Measurements from ENCODE around the gene EFCAB6. TPM values are rescaled to one million over a fixed set of nuclear protein-coding genes. Genes with fewer than 3 reads are reported as not detected.

EFCAB6 gene
- total RNA-seq, 1 experiment from 2014 or later, result 3.1 TPM

DNA sequence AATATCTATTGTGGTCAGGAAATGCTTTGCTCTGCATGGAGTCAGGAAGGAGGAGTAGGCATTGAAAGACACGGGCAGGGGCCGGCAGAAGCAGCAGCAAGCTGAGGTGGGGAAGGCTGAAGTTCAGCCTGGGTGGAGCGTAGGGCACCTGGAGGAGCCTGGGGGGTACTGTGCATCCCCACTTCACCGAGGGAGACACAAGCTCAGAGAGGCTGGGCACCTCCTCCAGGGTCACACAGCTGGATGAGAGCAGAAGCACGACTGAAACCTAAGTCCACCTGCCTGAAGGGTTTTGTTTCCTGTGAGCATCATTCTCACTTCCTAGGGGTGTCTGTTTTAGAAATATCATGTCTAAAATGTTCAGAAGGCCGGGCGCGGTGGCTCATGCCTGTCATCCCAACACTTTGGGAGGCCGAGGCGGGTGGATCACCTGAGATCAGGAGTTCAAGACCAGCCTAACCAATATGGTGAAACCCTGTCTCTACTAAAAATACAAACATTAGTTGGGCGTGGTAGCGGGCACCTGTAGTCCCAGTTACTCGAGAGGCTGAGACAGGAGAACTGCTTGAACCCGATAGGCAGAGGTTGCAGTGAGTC is 262.0 kb downstream of the EFCAB6 start:
- no peak for DNase-seq (ENCODE audit: low read depth)

DNA sequence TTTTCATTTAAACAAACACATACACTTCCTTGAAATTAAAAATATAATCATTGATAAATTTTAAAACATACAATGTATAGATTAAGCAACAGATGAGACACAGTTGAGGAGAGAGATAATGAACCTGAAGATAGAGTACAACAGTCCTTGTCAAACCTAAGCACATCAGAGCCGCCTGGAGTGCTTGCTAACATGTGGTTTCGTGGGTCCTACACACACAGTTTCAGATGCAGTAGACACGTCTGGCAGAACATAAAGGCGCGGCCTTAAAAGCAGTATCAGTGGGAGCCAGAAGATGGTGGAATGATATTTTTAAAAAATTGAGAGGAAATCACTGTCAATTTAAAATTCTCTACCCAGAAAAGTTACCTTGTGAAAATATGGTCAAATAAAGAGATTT is 265.9 kb downstream of the EFCAB6 start:
- DNase-seq (ENCODE audit: low read depth), result no peak

DNA sequence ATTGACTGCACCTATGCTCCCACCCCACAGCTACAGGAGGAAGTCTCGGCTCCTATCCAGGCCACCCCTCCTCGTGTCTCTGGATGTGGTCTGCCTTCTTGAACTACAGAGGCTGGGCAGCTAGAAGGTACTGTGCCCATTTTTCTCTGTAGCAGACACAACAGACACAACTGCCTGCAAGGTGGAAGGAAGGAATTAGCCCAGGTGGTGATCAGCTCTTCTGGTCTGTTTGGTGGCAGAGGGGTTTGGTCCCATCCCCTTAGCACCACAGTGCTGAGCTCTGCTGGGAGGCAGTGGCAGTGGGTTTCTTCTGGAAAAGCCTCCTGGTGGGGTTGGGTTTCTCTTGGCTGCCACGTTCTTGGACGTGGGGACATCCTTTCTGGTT is 267.8 kb downstream of the EFCAB6 start:
- no peak for DNase-seq (ENCODE audit: low read depth)

DNA sequence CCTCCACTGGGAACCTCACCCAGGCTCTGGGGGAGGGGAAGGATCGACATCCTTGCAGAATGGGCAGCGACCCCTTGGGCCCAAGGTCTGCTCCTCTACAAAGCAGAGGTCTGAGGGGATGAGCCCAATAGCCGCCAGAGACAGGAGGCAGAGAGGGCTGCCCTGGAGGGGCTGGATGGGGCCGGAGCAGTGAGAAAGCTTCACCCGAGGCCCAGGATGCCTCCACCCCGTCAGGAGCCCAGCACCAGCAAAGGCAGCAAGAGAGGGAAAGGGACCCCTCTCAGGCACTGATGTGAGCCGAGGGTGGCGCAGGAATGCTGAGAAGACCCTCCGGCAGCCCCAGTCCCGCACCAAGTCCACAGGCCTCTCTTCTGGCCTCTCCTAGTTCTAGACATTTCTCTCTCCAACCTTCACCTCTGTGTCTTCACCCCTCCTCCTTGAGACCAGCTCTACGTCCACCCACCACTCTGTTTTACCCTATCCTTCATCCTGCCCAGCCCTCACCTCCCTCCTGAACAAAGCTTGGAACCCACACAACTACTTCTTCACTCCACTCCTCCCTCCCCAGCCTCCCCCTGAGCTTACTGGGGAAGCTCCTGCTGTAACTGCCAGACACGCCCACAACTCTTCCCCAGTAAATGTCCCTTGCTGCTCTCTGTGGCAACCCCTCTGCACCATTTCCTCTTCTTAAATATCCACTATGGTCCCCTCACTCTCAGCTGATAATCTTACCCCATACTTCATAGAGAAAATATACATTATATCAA is 268.4 kb downstream of the EFCAB6 start:
- DNase-seq (ENCODE audit: low read depth), result no peak

DNA sequence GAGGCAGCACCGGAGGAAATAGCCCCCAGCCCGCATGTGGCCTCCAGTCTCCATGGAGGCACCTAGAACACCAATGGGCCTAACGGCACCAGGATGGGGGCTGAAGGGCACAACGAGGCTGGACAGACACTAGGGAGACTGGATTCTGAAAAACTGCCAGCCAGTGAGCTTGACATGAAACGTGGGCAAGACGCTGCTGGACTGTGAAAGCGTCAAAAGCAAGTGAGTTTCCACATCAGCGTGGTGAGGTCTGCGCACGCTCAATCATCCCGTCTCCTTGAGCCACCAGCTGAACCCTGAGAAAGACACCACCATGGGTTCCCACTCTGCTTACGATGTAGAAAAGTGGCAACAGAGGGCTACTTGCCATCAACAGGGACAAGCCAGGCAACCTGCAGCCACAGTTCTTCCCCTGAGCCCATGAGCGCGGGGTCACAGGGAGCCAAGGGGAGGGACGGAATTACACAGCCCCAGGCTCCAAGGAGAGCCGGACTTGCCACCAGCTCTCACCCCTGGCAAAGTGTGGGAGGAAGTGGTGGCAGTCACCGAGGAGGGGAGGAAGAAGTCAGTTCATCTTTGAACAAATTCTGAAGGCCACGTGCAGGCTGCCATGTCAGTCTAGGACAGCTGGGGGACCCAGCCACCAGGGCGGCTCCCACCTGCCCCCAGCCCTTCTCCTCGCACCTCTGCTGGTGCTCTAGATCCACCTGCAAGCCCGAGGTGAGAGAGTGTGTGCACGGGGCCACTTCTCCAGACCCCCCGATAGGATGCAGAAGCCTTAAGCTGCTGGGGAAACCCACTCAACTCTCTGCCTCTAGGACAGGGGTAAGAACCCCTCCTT is 269.2 kb downstream of the EFCAB6 start:
- DNase-seq (ENCODE audit: low read depth), result no peak

DNA sequence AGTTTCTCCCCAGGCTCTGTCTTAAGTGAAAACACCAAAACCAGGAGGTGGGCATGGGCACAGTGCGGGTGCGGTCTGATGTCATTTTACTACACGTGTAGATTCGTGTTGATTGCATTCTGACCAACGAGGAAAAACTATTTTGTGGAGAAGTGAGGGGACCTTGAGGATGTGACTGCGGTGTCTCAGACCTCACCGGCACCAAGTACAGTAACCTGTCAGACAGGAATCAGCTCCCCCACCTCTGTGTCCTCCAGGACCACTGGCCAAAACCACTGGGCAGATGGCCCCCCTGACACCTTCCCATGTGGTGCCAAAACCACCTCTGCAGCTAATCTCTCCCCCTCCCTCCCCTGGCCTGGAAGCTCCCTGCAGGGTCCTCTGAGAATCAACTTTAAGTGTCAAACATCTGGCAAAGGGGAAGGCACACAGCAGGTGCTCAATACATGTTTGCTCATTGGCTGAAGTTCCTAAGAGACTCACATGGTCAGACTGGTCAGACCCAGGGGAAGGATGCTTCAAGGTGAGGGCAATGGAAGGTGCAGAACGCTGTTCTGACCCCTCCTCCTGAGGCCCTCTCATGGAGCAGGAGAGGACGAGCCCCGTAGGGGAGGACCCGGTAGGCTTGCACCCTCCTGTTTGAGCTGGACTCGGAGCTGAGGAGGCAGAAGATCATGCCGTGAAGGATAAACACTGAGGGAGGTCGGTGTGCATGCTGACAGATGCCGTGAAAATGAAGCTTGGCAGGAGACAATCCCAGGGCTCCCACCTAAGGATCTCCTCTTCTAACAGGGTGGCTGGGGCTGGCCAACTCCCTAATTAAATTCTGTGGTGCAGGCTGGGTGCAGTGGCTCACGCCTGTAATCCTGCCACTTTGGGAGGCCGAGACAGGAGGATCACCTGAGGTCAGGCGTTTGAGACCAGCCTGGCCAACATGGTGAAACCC is 270.4 kb downstream of the EFCAB6 start:
- no peak for DNase-seq (ENCODE audit: low read depth)

DNA sequence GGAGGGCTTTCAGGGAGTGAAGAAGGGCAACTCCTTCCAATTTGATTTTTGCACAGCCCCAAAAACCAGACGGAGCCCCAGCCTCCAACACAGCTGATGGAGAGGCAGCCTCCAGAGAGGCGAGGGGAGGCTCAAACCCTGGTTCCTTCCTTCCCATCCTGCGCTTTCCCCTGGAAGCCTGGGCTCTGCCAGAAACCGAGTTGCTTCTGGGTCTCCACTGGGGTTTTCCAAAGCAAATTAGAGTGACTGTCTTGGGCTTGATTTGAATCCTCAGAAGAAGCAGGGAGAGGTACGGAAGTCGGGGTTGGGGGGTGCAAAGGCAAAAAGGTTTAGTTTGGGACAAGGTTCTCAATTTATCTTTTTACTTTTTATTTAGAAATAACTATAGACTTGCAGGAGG is 271.1 kb downstream of the EFCAB6 start:
- no peak for DNase-seq (ENCODE audit: low read depth)

DNA sequence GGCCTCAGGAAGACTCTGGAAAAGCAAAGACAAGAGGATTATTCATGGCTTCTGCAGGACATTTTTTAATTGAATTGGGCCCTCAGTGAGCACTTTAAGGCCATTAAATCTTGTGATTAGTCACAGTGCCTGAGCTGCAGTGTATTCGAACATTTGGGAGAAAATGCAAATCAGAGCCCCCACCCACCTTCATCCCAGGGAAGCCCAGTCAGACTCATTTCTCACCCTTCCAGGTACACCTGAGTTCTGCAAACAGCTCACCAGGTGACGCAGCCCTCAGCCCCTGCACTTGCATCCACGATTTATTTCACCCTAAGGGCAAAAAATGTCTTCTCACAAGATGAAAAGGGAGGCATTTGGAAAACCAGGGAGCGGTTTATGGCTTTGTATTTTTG is 271.6 kb downstream of the EFCAB6 start:
- no peak for DNase-seq (ENCODE audit: low read depth)

DNA sequence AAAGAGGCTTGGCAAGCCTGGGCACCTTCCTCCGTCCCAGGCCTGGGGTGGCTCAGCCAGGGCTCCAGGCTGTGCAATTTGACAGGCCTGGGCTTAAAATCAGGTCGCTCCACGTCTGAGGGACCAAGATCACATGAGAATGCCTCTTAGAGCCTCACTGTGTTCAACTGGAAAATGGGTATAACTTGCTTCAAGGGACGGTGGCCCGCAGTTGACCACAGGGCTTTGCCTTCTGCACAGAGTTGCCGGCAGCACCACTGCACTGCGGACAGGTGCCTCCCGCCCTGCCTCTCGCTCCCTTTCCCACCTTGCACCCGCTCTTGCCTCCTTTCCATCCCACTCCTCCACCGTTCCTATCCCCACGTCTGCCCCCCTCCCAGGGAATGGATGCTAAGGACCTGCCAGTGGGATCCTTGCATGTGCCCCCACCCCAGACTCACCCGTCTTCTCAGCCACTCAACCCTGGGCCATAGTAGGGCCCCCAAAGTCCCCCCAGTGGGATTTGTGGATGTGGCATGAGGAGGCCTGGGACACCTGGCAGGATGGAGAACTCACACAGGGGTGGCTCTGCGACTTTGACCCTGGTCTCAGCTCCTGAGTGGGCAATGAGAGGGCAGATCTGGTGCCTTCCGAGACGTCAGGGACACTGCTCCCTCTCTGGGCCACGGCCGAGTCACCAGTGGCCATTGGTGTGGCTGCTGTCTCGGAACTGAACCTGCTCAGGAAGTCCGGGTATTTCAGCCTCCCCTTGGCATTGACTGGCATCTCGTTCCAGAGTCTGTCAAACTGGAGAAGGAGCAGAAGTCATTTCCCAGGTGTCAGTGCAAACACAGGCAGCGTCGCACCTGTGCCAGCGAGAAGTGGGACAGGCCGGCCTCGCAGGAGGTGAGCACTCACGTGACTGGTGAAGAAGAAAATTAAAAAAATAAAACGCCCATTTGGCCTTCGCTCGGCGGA is 272.3 kb downstream of the EFCAB6 start:
- no peak for DNase-seq (ENCODE audit: low read depth)

DNA sequence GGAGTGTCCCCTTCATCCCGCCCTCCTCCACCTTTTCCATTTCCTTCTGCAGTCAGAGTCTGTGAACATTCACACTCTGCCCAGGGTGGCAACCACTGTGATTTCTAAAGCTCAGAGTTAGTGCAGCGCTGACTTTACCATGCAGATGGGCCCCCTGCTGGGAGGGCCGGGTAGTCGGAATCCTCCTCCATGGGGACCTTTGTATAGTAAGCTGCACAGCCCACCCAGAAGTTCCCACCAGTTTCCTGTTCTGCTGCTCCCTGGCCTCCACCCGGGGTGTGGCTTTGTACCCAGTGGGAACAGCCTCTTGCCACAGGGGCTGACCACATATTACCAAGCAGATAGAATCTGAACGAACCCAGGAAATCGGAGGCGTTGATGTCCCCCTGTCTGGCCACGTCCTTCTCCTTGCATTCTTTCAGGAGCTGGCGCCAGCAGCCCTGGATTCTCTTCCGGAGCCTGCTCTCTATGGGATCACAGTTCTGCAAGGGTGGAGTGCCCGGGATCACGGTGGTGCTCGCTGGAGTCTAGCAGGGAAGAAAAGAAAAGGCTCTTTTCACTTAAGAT is 275.0 kb downstream of the EFCAB6 start:
- DNase-seq (ENCODE audit: low read depth), result no peak

DNA sequence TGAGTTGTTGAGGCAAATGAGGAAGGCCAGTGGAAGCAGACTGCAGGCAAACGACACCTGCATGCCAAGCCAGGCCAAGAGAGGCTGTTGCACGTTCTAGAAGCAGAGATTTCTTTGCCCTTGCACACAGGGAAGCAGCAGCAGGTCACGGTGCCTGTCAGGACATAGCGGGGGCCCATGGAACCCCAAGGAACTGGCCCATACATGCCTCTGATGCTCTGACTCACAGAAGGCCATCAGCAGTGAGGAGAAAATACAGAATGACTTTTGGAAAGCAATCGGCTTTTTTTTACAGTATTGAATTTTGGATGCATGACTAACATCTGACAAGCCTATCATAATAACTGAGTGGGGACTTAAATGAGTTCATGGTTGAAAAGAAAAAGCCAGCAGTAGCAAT is 276.4 kb downstream of the EFCAB6 start:
- no peak for DNase-seq (ENCODE audit: low read depth)

DNA sequence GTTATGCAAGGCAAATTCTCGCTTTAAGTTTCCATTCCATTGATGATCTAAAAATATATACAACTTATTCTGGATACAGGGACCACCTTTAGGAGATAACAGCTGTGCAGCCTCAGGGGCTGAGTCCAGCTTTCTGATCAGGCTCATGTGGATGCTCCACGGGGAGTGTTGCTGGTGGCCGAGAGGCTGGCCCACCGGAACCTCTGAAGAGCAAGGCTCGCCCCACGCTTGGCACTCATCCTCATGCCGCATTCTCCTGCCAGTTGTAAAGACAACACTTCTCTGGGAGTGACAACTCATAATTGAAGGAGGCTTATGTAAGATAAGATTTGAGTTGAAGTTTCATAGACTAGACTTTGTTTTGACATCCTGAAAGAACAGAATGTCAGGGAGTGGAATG is 276.8 kb downstream of the EFCAB6 start:
- DNase-seq (ENCODE audit: low read depth), result no peak

DNA sequence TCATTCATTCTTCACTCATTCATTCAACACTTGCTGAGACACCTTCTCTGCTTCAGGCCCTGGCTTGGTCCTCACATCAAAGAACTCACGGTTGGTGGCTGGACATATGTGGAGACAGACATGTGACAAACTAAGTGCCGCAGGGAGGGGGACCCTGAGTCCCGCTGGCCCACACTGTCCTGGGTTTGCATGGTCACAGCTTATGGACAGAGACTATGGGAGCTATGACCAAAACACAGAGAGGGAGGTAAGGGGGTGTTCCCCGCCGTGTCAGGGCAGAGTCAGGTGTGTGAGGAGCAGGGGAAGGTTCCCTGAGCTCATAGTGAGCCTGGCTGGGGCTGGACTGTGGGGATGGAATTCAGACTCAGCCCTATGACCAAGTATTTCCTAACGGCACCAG is 277.2 kb downstream of the EFCAB6 start:
- DNase-seq (ENCODE audit: low read depth), result no peak

DNA sequence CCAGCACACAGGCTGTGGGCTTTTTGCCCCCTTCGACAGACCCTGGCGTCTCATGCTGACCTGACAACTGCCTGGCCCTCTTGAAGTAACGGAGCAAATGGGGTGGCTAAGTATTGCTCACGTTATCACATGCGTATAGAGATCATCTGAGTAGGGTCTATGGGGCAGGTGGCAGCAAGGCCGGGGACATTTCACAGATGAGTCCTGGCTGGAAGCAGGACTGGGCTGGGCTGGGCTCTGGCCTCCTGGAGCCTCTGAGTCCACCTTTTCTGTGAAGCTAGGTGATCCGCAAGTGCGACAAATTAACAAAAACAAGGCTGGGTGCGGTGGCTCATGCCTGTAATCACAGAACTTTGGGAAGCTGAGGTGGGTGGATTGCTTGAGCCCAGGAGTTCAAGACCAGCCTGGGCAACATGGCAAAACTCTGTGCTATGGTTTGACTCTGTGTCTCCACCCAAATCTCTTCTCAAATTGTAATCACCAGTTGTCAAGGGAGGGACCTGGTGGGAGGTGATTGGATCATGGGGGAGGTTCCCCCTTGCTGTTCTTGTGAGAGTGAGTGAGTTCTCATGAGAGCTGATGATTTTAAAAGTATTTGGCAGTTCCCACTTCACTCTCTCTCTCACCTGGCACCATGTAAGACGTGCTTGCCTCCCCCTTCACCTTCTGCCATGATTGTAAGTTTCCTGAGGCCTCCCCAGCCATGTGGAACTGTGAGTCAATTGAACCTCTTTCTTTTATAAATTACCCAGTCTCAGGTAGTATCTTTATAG is 278.3 kb downstream of the EFCAB6 start:
- DNase-seq (ENCODE audit: low read depth), result no peak

DNA sequence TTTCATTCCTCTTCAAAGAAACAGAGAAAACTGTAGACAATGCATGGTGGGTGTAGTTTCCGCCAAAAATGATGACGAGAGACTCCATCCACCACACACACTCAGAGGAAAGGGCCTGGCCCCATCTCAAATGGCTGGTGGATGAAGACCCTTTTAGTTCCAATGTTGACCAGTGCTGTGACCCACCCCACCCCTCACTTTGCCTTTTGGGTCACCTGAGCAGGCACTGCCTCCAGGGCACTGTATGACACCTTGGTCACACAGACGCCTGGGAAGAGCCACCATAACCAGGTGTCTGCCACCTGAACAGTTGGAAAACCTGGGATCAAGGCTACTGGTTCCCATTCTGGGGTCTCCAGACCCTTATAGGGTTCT is 279.0 kb downstream of the EFCAB6 start:
- no peak for DNase-seq (ENCODE audit: low read depth)

DNA sequence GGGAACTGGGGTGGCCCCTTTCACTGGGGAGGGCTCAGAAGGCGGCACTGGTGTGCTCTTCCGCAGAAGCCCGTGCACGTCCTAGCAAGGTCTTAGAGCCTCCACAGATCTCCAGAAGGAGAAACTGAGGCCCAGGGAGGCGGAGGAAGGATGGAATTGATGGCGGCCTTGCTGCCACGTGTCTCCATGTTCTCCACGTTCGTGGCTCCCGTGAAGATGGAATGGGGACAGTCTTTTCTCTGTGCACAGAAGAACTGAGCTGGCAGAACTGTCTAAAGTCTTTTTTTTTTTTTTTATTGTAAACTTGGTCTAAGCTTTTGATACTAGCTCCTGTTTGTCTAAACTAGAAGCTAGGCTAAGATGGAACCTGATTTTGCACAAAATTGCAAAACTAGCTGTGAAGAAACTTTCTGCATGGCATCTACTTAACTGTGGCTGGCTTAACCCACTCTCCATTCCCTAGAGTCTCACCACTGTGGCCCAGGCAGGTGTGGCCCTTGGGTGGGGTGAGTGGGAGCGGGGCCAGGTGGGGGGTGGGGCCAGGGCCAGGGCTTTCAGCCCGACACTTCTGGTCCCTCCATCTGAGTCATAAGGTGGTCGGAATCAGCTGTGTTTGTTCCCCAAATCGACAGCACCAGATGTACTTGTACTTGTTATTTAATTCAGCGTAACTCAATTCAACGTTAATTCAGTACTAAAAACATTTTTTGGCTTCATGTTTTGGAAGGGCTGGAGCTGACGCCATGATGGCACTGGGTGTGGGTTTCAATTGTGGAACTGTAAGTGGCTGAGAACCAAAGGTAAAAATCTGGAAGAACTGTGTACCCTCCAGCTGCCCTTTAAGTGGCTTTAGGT is 279.6 kb downstream of the EFCAB6 start:
- no peak for DNase-seq (ENCODE audit: low read depth)

DNA sequence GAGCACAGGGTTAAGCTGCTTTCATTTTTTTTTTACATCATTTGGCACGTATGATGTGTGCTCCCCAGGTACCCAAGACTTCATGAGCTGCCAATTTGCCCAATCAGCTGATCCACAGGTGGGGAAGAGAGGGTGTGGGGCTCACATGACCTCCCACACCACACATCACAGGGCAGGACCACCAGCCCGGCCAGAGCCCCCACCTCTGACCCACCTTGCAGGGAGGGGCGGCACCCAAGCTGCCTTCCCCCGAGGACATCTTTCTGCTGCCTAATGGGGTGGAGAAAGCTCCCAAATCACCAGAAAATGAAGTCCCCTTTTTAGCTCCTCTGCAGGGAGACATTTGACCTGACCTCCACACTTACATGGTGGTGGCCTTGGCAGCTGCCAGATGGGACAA is 280.5 kb downstream of the EFCAB6 start:
- DNase-seq (ENCODE audit: low read depth), result no peak

DNA sequence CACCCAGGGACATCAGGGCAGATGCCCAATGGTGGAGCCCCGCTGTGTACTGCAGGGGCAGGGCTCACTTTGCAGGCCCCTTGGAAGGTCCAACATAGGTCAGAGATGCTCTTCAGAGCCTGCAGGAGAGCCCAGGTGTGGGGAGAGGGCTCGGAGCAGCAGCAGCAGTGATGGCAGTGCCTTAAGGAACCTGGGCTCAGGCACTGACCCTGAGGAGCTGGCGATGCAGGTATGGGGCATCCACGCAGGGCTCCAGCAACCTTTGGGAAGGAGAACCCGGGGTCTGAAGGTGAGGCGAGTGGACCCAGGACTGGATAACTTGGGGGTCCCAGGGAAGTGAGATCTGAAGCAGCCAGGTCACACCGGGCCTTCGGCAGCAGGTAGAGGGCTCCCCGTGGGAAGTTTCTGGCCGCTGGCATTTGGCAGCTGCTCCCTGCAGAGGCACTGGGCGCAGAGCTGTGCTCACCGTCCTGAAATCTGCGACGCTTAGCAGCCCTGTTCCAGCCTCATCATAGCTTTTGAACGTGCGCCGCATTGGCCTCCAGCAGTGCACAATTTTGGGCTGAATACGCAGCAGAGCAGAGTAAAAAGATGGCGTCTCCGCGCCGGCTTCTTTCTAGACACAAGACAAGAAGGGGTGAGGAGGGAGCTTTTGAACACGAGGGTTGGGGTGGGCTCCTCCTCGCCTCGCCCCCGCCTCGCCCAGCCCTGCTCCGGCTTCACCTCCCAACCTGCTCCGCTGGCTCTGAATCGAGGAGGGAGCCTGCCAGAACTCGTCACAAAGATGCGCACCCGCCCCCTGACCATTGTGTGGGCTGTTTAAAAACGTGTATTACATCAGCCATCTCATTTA is 281.5 kb downstream of the EFCAB6 start:
- DNase-seq (ENCODE audit: low read depth), result no peak
